GM23248 (cell line): ENCODE data around the gene GLOD5. TPM values are rescaled to one million over a fixed set of nuclear protein-coding genes. Genes with fewer than 3 reads are reported as not detected.

Source experiments
- DNase-seq: peaks from one replicate; pipeline ENCODE4 v3.0.0-alpha.2; 2015
- H2AFZ ChIP-seq: fragments of 200-600 bp; sonication (generic); 2 replicates; pipeline ENCODE4 v1.6.1; 2016; ENCODE audit warnings: antibody characterized with exemption
- H3F3A ChIP-seq: fragments of 200-600 bp; sonication (generic); 2 replicates; pipeline ENCODE4 v1.6.1; 2016; ENCODE audit warnings: mild to moderate bottlenecking, antibody characterized with exemption, mixed run types; ENCODE audit not compliant: insufficient read depth
- H3K27ac ChIP-seq: fragments of 200-600 bp; sonication (generic); 2 replicates; pipeline ENCODE4 v1.5.1; 2016; ENCODE audit warnings: mild to moderate bottlenecking
- H3K27me3 ChIP-seq: fragments of 200-600 bp; sonication (generic); replicated peaks from 2 replicates; pipeline ENCODE4 v1.6.1; 2016; ENCODE audit warnings: mild to moderate bottlenecking; ENCODE audit not compliant: insufficient read depth
- H3K36me3 ChIP-seq: fragments of 200-600 bp; sonication (generic); 2 replicates; pipeline ENCODE4 v1.6.1; 2016; ENCODE audit warnings: low read depth, mild to moderate bottlenecking
- H3K4me1 ChIP-seq: fragments of 200-600 bp; sonication (generic); 2 replicates; pipeline ENCODE4 v1.6.1; 2016; ENCODE audit warnings: mild to moderate bottlenecking; ENCODE audit not compliant: insufficient read depth
- H3K4me2 ChIP-seq: fragments of 200-600 bp; sonication (generic); one replicate; pipeline ENCODE4 v1.6.1; 2016; ENCODE audit warnings: mild to moderate bottlenecking; ENCODE audit not compliant: unreplicated experiment
- H3K4me3 ChIP-seq: fragments of 200-600 bp; sonication (generic); 2 replicates; pipeline ENCODE4 v1.5.1; 2016; ENCODE audit warnings: mild to moderate bottlenecking
- H3K79me2 ChIP-seq: fragments of 200-600 bp; sonication (generic); 2 replicates; pipeline ENCODE4 v1.6.1; 2016; ENCODE audit warnings: mild to moderate bottlenecking; ENCODE audit not compliant: insufficient read depth
- H3K9ac ChIP-seq: fragments of 200-600 bp; sonication (generic); 2 replicates; pipeline ENCODE4 v1.6.1; 2016; ENCODE audit warnings: mild to moderate bottlenecking
- H3K9me2 ChIP-seq: fragments of 200-600 bp; sonication (generic); 2 replicates; pipeline ENCODE4 v1.6.1; 2016; ENCODE audit warnings: mixed run types, mild to moderate bottlenecking, moderate library complexity; ENCODE audit not compliant: insufficient read depth
- H3K9me3 ChIP-seq: fragments of 200-600 bp; sonication (generic); one replicate; pipeline ENCODE4 v1.6.1; 2017; ENCODE audit warnings: low read depth
- H4K20me1 ChIP-seq: fragments of 200-600 bp; sonication (generic); 2 replicates; pipeline ENCODE4 v1.6.0; 2016; ENCODE audit not compliant: insufficient read depth
- EZH2 ChIP-seq: fragments of 200-600 bp; sonication (generic); IDR thresholded peaks from 2 replicates; pipeline ENCODE4 v1.6.1; 2018; ENCODE audit warnings: antibody characterized with exemption, mild to moderate bottlenecking; ENCODE audit not compliant: insufficient read depth, poor library complexity, severe bottlenecking
- EZH2phosphoT487 ChIP-seq: fragments of 200-600 bp; sonication (generic); IDR thresholded peaks from 2 replicates; pipeline ENCODE4 v1.6.1; 2018; ENCODE audit warnings: antibody characterized with exemption, moderate library complexity, mild to moderate bottlenecking, low read depth; ENCODE audit not compliant: insufficient read depth
- WGBS, 2 experiments: methylation state at CpG; one replicate each; pipeline ENCODE4 v1.1.6; 2015 to 2017; ENCODE audit warnings: low lambda C conversion rate in 2 of 2, low coverage in 1 of 2; ENCODE audit errors: missing lambda C conversion rate in 2 of 2; 5-methylcytosine and 5-hydroxymethylcytosine counted together
- in situ Hi-C: fragments of 300-500 bp; cut with MboI; formaldehyde crosslinking; loops from 2 replicates; pipeline ENCODE4 v1.15.0; 2020
- polyA plus RNA-seq: library from polyadenylated mRNA; unstranded; fragments of >200 nt; fragmentation: Nextera tagmentation; extraction: Ambion mirVana; gene quantifications from 2 replicates; pipeline ENCODE4 v1.2.1, GENCODE V29; 2016
- total RNA-seq: library from RNA; depleted of rRNA; stranded (reverse); fragments of >200 nt; shearing (Covaris generic); gene quantifications from 2 replicates; pipeline ENCODE4 v1.2.3, GENCODE V29; 2014

Gene GLOD5
- total and polyA plus RNA-seq, 2 experiments from 2014 or later = not detected

- no peak overlapping the region for H2AFZ ChIP-seq
- WGBS, 2 experiments = 24 to 36% methylated on average over 3 of the region's 3 CpGs
- no peaks in the 10 kb centered on the region for H4K20me1 ChIP-seq
- H3K36me3 ChIP-seq = no peaks in the 10 kb centered on the region
- no peaks in the 10 kb centered on the region for H3K79me2 ChIP-seq
- no peak overlapping the region for H3K9ac ChIP-seq
- H3K4me2 ChIP-seq = no peak overlapping the region
- DNase-seq = no peak
- no peak overlapping the region for H3K27ac ChIP-seq
- no peaks in the 10 kb centered on the region for H3K9me3 ChIP-seq
- no peak overlapping the region for H3K4me3 ChIP-seq
- in situ Hi-C loops = no loop called here
- no peak for TF ChIP-seq EZH2
- TF ChIP-seq EZH2phosphoT487 = no peak
- H3K27me3 ChIP-seq = no peaks in the 10 kb centered on the region
- H3F3A ChIP-seq = no peaks in the 10 kb centered on the region
- H3K9me2 ChIP-seq = no peaks in the 10 kb centered on the region
- H3K4me1 ChIP-seq = no peaks in the 10 kb centered on the region
Measured at GRCh38 chrX:48784726-48785125, 23.2 kb downstream of the GLOD5 start.

GRCh38 chrX:48785186-48785539 is 23.6 kb downstream of the GLOD5 start:
- DNase-seq = no peak
- TF ChIP-seq EZH2phosphoT487 = no peak
- no peak for TF ChIP-seq EZH2
- no peak overlapping the region for H3K4me3 ChIP-seq
- H3K4me1 ChIP-seq = no peaks in the 10 kb centered on the region
- no peak overlapping the region for H2AFZ ChIP-seq
- H3K9ac ChIP-seq = no peak overlapping the region
- H3F3A ChIP-seq = no peaks in the 10 kb centered on the region
- H3K4me2 ChIP-seq = no peak overlapping the region
- H3K36me3 ChIP-seq = no peaks in the 10 kb centered on the region
- no peaks in the 10 kb centered on the region for H3K79me2 ChIP-seq
- H3K9me2 ChIP-seq = no peaks in the 10 kb centered on the region
- no peaks in the 10 kb centered on the region for H4K20me1 ChIP-seq
- H3K9me3 ChIP-seq = no peaks in the 10 kb centered on the region
- WGBS, 2 experiments = 0% methylated on average over 1 of the region's 1 CpG; no CpG with 5 or more reads in 1 of the 2 experiments
- no peak overlapping the region for H3K27ac ChIP-seq
- in situ Hi-C loops = no loop called here
- no peaks in the 10 kb centered on the region for H3K27me3 ChIP-seq

- no peaks in the 10 kb centered on the region for H3K9me2 ChIP-seq
- WGBS, 2 experiments = 69 to 83% methylated on average over 8 to 12 of the region's 16 CpGs
Measured at GRCh38 chrX:48785540-48786214, 24.1 kb downstream of the GLOD5 start.

GRCh38 chrX:48786341-48786800 is 24.8 kb downstream of the GLOD5 start, which contains the start of gene GATA1:
Gene GATA1 (plus strand): TSS chrX:48786590. CDS start chrX:48791110, 4,520 bp downstream.
- no peaks in the 10 kb centered on the region for H3K79me2 ChIP-seq
- H3K27ac ChIP-seq = no peak within 1 kb of the TSS
- no peak within 1 kb of the TSS for H3K4me3 ChIP-seq
- H3K9me2 ChIP-seq = no peaks in the 10 kb centered on the region
- H3K27me3 ChIP-seq = no peaks in the 10 kb centered on the region
- H3F3A ChIP-seq = no peaks in the 10 kb centered on the region
- no peak within 1 kb of the TSS for H3K9ac ChIP-seq
- H3K4me1 ChIP-seq = no peaks in the 10 kb centered on the region
- no peak within 1 kb of the TSS for H3K4me2 ChIP-seq
- in situ Hi-C loops = no loop called here
- WGBS, 2 experiments = 51% methylated on average over 7 of the region's 7 CpGs; no CpG with 5 or more reads in 1 of the 2 experiments
- H2AFZ ChIP-seq = no peak within 1 kb of the TSS
- no peaks in the 10 kb centered on the region for H3K36me3 ChIP-seq
- no peaks in the 10 kb centered on the region for H4K20me1 ChIP-seq
- H3K9me3 ChIP-seq = no peaks in the 10 kb centered on the region
- no peak for DNase-seq
- TF ChIP-seq EZH2phosphoT487 (no peak), EZH2 (no peak)

More at GRCh38 chrX:48785540-48786214, 24.1 kb downstream of the GLOD5 start:
- no peak overlapping the region for H3K27ac ChIP-seq
- H3K9ac ChIP-seq = no peak overlapping the region
- H3K4me2 ChIP-seq = no peak overlapping the region
- H3K36me3 ChIP-seq = no peaks in the 10 kb centered on the region
- no peaks in the 10 kb centered on the region for H3K9me3 ChIP-seq
- no peak overlapping the region for H2AFZ ChIP-seq
- no peaks in the 10 kb centered on the region for H3K79me2 ChIP-seq
- H3K4me3 ChIP-seq = no peak overlapping the region
- H4K20me1 ChIP-seq = no peaks in the 10 kb centered on the region
- no peak for DNase-seq
- no peaks in the 10 kb centered on the region for H3K27me3 ChIP-seq
- in situ Hi-C loops = no loop called here
- no peaks in the 10 kb centered on the region for H3K4me1 ChIP-seq
- no peak for TF ChIP-seq EZH2
- no peak for TF ChIP-seq EZH2phosphoT487
- no peaks in the 10 kb centered on the region for H3F3A ChIP-seq
